Thymus (tissue), 11 donors: ENCODE results near the gene TRAK1. TPM values are rescaled to one million over a fixed set of nuclear protein-coding genes. Genes with fewer than 3 reads are reported as not detected.
A peak's percentile ranks its signal among the peaks of the same experiment; 100 is the strongest.

Experiments
- DNase-seq, 9 donors: peaks; one replicate each; pipeline ENCODE4 v3.0.0-alpha.2; 2013; ENCODE audit warnings: low spot score in 9 of 9, low read depth in 6 of 9, missing footprints in 1 of 9
- H3K27ac ChIP-seq, 2 donors: one replicate each; pipeline ENCODE4 v1.5.1; 2013; ENCODE audit warnings: control low read depth in 1 of 2, low read depth in 1 of 2, low read length in 1 of 2, mild to moderate bottlenecking in 1 of 2, moderate library complexity in 1 of 2
- H3K27me3 ChIP-seq, 2 donors: one replicate each; pipeline ENCODE4 v1.5.1; 2013; ENCODE audit warnings: low read length in 1 of 2; ENCODE audit not compliant: control insufficient read depth in 2 of 2, insufficient read depth in 1 of 2
- H3K36me3 ChIP-seq, 2 donors: one replicate each; pipeline ENCODE4 v1.5.1; 2013; ENCODE audit warnings: low read length in 1 of 2, mild to moderate bottlenecking in 1 of 2, moderate library complexity in 1 of 2; ENCODE audit not compliant: control insufficient read depth in 2 of 2, insufficient read depth in 2 of 2
- H3K4me1 ChIP-seq, 2 donors: one replicate each; pipeline ENCODE4 v1.5.1; 2013; ENCODE audit warnings: low read length in 2 of 2; ENCODE audit not compliant: control insufficient read depth in 2 of 2, insufficient read depth in 2 of 2
- H3K4me3 ChIP-seq, 2 donors: one replicate each; pipeline ENCODE4 v1.5.1; 2013; ENCODE audit warnings: low read length in 2 of 2, control low read depth in 1 of 2, mild to moderate bottlenecking in 1 of 2
- H3K9me3 ChIP-seq, 2 donors: one replicate each; pipeline ENCODE4 v1.5.1; 2013; ENCODE audit warnings: low read length in 1 of 2, mild to moderate bottlenecking in 1 of 2; ENCODE audit not compliant: control insufficient read depth in 2 of 2, insufficient read depth in 1 of 2
- WGBS: extraction: QIAGEN DNeasy Blood & Tissue Kit; methylation state at CpG from one replicate; pipeline ENCODE4 v1.1.7; 2013; 5-methylcytosine and 5-hydroxymethylcytosine counted together
- polyA plus RNA-seq: library from polyadenylated mRNA; stranded (reverse); fragments of 200-250 nt; gene quantifications from one replicate; pipeline ENCODE4 v1.2.3, GENCODE V29; 2013
- total RNA-seq: library from RNA; stranded (reverse); fragments of 120-200 nt; gene quantifications from one replicate; pipeline ENCODE4 v1.2.4, GENCODE V29; 2013
- donor health status: healthy.

TRAK1 gene
- total and polyA plus RNA-seq, 2 donors: 10.9 to 20.1 TPM

DNA sequence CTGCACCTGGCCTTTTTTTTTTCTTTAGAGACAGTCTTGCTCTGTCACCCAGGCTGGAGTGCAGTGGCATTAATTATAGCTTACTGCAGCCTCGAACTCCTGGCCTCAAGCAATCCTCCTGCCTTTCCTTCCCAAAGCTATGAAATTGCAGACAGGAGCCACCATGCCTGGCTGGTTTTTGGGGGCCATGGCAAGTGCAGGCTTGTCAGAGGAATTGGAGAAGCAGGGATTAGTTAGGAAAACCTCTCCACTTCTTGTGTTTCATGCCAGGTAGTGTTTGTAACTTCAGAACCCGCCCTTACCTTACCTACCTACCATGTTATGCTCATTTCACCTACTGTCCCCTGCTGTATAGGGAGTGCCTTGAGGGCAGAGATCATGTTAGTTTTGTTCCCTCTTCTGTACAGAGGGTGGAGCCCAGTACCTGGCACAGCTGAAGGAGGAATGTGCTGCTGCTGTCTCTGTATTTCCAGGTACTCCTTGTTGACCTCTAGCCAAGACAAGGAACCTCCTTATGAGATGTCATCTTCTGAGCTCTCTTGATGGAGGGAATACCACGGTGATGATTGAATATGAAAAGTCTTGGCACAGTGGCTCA lies 43.8 kb downstream of the TRAK1 start:
- no peaks in the 10 kb centered on the region for H3K27me3 ChIP-seq
- 95% methylated on average over 3 of the region's 3 CpGs for WGBS
- no peaks in the 10 kb centered on the region for H3K4me1 ChIP-seq
- no peak overlapping the region for H3K27ac ChIP-seq
- H3K9me3 ChIP-seq: no peaks in the 10 kb centered on the region
- H3K36me3 ChIP-seq: no peaks in the 10 kb centered on the region
- no peak for DNase-seq
- H3K4me3 ChIP-seq: no peak overlapping the region

DNA sequence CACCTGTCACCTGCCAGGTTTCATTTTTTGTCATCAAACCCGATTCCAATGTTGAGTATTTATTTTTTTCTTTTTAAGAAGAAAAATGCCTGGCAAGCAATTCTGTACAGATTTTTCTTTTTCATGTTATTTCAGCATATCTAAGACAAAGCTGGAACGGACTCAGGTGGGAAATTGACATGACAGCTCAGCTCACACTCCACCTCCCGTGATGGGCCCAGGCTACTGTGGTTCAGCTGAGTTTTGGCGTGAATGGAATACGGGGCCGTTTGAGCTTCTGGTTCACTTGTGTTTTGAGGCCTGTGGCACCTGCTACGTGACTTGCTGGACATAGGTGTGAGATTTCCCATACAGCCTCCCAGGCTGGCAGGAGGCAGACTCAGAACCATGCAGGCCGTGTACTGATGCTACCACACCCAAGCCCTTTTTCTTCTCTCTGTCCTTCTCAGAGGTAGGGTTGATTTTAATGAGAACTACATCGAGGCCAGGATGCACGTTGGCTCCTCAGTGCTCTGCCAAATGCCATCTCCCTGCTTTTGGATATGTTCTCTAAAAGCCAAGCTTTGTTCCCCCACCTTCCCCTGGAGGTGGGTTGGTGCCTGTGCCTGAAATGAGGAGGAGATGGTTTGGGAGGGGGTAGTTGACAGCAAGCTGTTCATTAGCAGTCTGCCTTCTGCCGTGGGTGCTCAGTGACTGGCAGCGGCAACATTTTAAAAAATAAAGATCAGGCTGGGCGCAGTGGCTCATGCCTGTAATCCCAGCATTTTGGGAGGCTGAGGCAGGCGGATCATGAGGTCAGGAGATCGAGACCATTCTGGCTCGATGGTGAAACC lies 48.7 kb downstream of the TRAK1 start:
- no peaks in the 10 kb centered on the region for H3K27me3 ChIP-seq
- no peak overlapping the region for H3K27ac ChIP-seq
- DNase-seq: no peak
- 97% methylated on average over 16 of the region's 16 CpGs for WGBS
- no peaks in the 10 kb centered on the region for H3K9me3 ChIP-seq
- no peaks in the 10 kb centered on the region for H3K36me3 ChIP-seq
- H3K4me1 ChIP-seq: no peaks in the 10 kb centered on the region
- no peak overlapping the region for H3K4me3 ChIP-seq

- H3K4me3 ChIP-seq: no peak overlapping the region
- H3K27ac ChIP-seq: no peak overlapping the region
- H3K27me3 ChIP-seq: no peaks in the 10 kb centered on the region
- 96% methylated on average over 7 of the region's 7 CpGs for WGBS
- no peaks in the 10 kb centered on the region for H3K9me3 ChIP-seq
- no peaks in the 10 kb centered on the region for H3K36me3 ChIP-seq
- no peaks in the 10 kb centered on the region for H3K4me1 ChIP-seq
- DNase-seq: no peak
Observed at GRCh38 chr3:42140665-42141203, 49.6 kb downstream of the TRAK1 start.

DNA sequence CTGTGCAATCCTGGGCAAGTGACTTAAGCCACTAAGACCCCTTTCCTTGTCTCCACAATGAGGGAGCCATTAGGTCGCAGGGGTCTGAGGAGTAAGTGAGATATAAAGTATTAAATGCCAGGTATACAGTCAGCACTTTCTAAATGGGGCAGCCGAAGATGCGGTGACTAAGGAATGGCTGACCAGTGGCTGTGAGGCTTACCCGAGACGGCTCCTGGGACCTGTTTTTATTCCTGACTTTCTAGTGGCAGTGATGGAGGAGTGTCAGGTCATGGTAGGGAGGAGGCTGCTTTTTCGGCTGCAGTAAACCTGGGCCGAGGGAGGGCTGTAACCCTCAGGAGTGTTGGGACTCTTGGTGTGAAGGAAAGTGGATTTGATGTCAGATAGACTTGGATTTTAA lies 52.3 kb downstream of the TRAK1 start:
- no peak for DNase-seq
- H3K27ac ChIP-seq: no peak overlapping the region
- H3K4me3 ChIP-seq: no peak overlapping the region
- no peaks in the 10 kb centered on the region for H3K27me3 ChIP-seq
- no peaks in the 10 kb centered on the region for H3K36me3 ChIP-seq
- over 99% methylated on average over 7 of the region's 7 CpGs for WGBS
- H3K9me3 ChIP-seq: no peaks in the 10 kb centered on the region
- peaks cover 3 to 9% of the 10 kb centered on the region in 2 donors for H3K4me1 ChIP-seq

GRCh38 chr3:42144209-42144608 lies 53.1 kb downstream of the TRAK1 start:
- no peak overlapping the region for H3K4me3 ChIP-seq
- H3K27me3 ChIP-seq: no peaks in the 10 kb centered on the region
- no peaks in the 10 kb centered on the region for H3K9me3 ChIP-seq
- no peak overlapping the region for H3K27ac ChIP-seq
- peaks cover 3 to 16% of the 10 kb centered on the region in 2 donors for H3K4me1 ChIP-seq
- DNase-seq: no peak
- no peaks in the 10 kb centered on the region for H3K36me3 ChIP-seq

GRCh38 chr3:42148086-42148848 lies 57.1 kb downstream of the TRAK1 start:
- H3K4me1 ChIP-seq: peaks cover 3 to 16% of the 10 kb centered on the region in 2 donors
- no peak overlapping the region for H3K27ac ChIP-seq
- H3K36me3 ChIP-seq: no peaks in the 10 kb centered on the region
- no peaks in the 10 kb centered on the region for H3K9me3 ChIP-seq
- H3K27me3 ChIP-seq: no peaks in the 10 kb centered on the region
- 39% methylated on average over 5 of the region's 5 CpGs for WGBS
- no peak overlapping the region for H3K4me3 ChIP-seq
- peak in 1 of 9 donors; percentile 32 for DNase-seq

DNA sequence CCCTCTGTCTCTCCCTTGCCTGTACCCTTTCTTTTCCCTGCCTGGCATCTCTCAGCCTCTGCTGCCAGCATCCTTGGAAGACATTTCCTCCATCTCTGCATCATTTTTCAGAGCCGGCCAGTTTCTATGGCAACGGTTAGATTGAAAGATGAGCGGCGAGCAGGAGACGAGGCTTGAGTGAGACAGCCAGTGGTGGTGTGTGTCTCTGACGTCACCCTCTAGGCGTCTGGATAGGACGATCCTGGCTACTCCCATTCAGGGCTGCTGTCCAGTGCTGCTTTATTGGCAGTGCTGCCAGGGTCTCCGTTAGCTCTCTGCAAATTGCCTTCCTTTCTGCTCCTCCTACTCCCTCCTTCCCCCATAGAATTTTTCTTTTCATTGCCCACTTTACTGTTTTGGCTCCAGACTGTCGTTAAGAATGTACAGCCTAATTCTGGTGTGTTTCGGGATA lies 57.9 kb downstream of the TRAK1 start:
- no peak overlapping the region for H3K27ac ChIP-seq
- H3K4me1 ChIP-seq: peaks cover 3 to 16% of the 10 kb centered on the region in 2 donors
- 92% methylated on average over 11 of the region's 11 CpGs for WGBS

GRCh38 chr3:42149532-42149931 lies 58.4 kb downstream of the TRAK1 start:
- WGBS: 98% methylated on average over 8 of the region's 8 CpGs
- Histone ChIP-seq H3K4me1 (peaks cover 3 to 16% of the 10 kb centered on the region in 2 donors), H3K27ac (no peak overlapping the region), H3K4me3 (no peak overlapping the region), H3K36me3 (no peaks in the 10 kb centered on the region), H3K27me3 (no peaks in the 10 kb centered on the region), H3K9me3 (no peaks in the 10 kb centered on the region)
- DNase-seq: no peak

More for the DNA sequence above, 57.9 kb downstream of the TRAK1 start:
- Histone ChIP-seq H3K4me3 (no peak overlapping the region), H3K27me3 (no peaks in the 10 kb centered on the region), H3K36me3 (no peaks in the 10 kb centered on the region), H3K9me3 (no peaks in the 10 kb centered on the region)
- no peak for DNase-seq

DNA sequence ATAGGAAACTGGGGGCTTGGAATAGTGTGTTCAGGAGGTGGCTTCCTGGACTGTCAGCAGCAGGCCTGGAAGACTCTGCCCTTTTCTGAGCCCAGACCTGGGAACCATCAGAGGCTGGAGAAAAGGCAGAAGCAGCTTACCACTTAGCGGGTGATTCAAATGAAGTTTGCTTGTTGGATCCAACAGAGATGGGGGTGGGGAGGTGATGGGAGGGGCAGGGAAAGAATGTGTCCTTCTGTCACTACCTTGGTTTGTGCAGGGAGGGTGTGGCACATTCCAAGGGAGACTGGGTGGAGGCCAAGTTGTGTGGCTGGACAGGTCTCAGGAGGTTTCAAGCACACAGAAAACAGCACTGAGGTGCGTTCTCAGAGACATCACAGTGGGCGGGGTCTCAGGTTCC lies 58.8 kb downstream of the TRAK1 start:
- Histone ChIP-seq H3K9me3 (no peaks in the 10 kb centered on the region), H3K4me1 (peaks cover 3 to 16% of the 10 kb centered on the region in 2 donors), H3K36me3 (no peaks in the 10 kb centered on the region), H3K4me3 (no peak overlapping the region), H3K27me3 (no peaks in the 10 kb centered on the region), H3K27ac (no peak overlapping the region)
- DNase-seq: no peak
- 99% methylated on average over 3 of the region's 3 CpGs for WGBS
